OCI-LY7 (cell line): ENCODE results near the gene MUL1. TPM values are rescaled to one million over a fixed set of nuclear protein-coding genes. Genes with fewer than 3 reads are reported as not detected.

Experiments used
- BruUV-seq: library from RNA; stranded (reverse); fragments of 400-500 nt; replicated peaks from 2 replicates; lab custom pipeline; 2021; lab: Mats Ljungman, UMichigan
- CTCF ChIA-PET: fragments of 300-600 bp; sonication (Branson Sonifier 250); formaldehyde crosslinking; loops from one replicate; lab custom pipeline; 2022; ENCODE audit warnings: antibody characterized with exemption; ENCODE audit not compliant: unreplicated experiment; lab: Charles Lee
- POLR2A ChIA-PET: fragments of 300-600 bp; sonication (Branson Sonifier 250); formaldehyde crosslinking; loops from one replicate; lab custom pipeline; 2022; ENCODE audit warnings: antibody characterized with exemption; lab: Charles Lee
- DNase-seq: peaks from one replicate; pipeline ENCODE4 v3.0.0-alpha.2; 2015; ENCODE audit warnings: low spot score
- H2AFZ ChIP-seq: fragments of 200-600 bp; sonication (generic), shearing (Covaris generic); 2 replicates; pipeline ENCODE4 v1.6.1; 2014; ENCODE audit warnings: mild to moderate bottlenecking, antibody characterized with exemption, low read length, moderate library complexity
- H3K27ac ChIP-seq: fragments of 200-600 bp; sonication (generic); 2 replicates; pipeline ENCODE4 v1.5.1; 2014; ENCODE audit warnings: mixed run types, low read depth, mild to moderate bottlenecking, moderate library complexity, low read length, inconsistent platforms; ENCODE audit not compliant: poor library complexity, severe bottlenecking
- H3K36me3 ChIP-seq: fragments of 200-600 bp; sonication (generic); 2 replicates; pipeline ENCODE4 v1.6.1; 2014; ENCODE audit warnings: mild to moderate bottlenecking, antibody characterized with exemption, low read length, moderate library complexity, mixed read lengths; ENCODE audit not compliant: insufficient read depth
- H3K4me1 ChIP-seq: fragments of 200-600 bp; sonication (generic); 2 replicates; pipeline ENCODE4 v1.5.1; 2014; ENCODE audit warnings: mild to moderate bottlenecking, low read length; ENCODE audit not compliant: insufficient read depth, poor library complexity, severe bottlenecking
- H3K4me2 ChIP-seq: fragments of 200-600 bp; sonication (generic); 2 replicates; pipeline ENCODE4 v1.6.1; 2014; ENCODE audit warnings: mild to moderate bottlenecking, low read length
- H3K4me3 ChIP-seq: fragments of 200-600 bp; sonication (generic); 2 replicates; pipeline ENCODE4 v1.5.1; 2014; ENCODE audit warnings: mild to moderate bottlenecking, low read depth, low read length; ENCODE audit not compliant: poor library complexity, severe bottlenecking
- H3K79me2 ChIP-seq: fragments of 200-600 bp; sonication (generic); 2 replicates; pipeline ENCODE4 v1.6.1; 2016; ENCODE audit warnings: low read depth, mild to moderate bottlenecking, low read length, moderate library complexity, mixed read lengths; ENCODE audit not compliant: insufficient read depth
- H3K9me2 ChIP-seq: fragments of 200-600 bp; sonication (generic); 2 replicates; pipeline ENCODE4 v1.6.1; 2016; ENCODE audit warnings: mild to moderate bottlenecking, low read length, mixed read lengths; ENCODE audit not compliant: insufficient read depth
- H3K9me3 ChIP-seq: fragments of 200-600 bp; sonication (generic); 2 replicates; pipeline ENCODE4 v1.6.1; 2014; ENCODE audit warnings: mild to moderate bottlenecking, mixed run types, low read length, mixed read lengths
- H4K20me1 ChIP-seq: fragments of 200-600 bp; sonication (generic); 2 replicates; pipeline ENCODE4 v1.6.1; 2014; ENCODE audit warnings: mild to moderate bottlenecking, antibody characterized with exemption, low read length, moderate library complexity, mixed read lengths; ENCODE audit not compliant: insufficient read depth
- CTCF ChIP-seq: fragments of 200-600 bp; sonication (generic); conservative IDR thresholded peaks from 2 replicates; pipeline ENCODE4 v1.5.1; 2014; ENCODE audit warnings: mild to moderate bottlenecking, antibody characterized with exemption, low read length, moderate library complexity, mixed read lengths
- EZH2phosphoT487 ChIP-seq: fragments of 200-600 bp; sonication (generic); IDR thresholded peaks from 2 replicates; pipeline ENCODE4 v1.6.1; 2018; ENCODE audit warnings: low read depth, borderline replicate concordance, mild to moderate bottlenecking, mixed run types, antibody characterized with exemption, low read length, moderate library complexity, mixed read lengths
- intact Hi-C: fragments of 100-400 bp; cut with micrococcal nuclease; formaldehyde crosslinking; loops from one replicate; pipeline ENCODE4 v1.10.0; 2022; ENCODE audit not compliant: unreplicated experiment
- total RNA-seq, 2 experiments: library from RNA; depleted of rRNA in 1 of 2; stranded (reverse); fragments of >200 nt in 1 of 2; shearing (Covaris generic) in 1 of 2; gene quantifications; 2 replicates each; pipeline ENCODE4 v1.2.3, GENCODE V29; 2014 to 2022

Gene MUL1
- total RNA-seq, 2 experiments from 2014 or later, result 16.3 to 25.2 TPM

- POLR2A ChIA-PET, result no interaction called here
- Histone ChIP-seq H3K4me3 (no peak overlapping the region), H3K9me3 (no peaks in the 10 kb centered on the region), H3K27ac (no peak overlapping the region), H2AFZ (no peak overlapping the region), H3K4me1 (no peaks in the 10 kb centered on the region), H3K4me2 (no peak overlapping the region), H4K20me1 (no peaks in the 10 kb centered on the region), H3K9me2 (no peaks in the 10 kb centered on the region), H3K36me3 (no peaks in the 10 kb centered on the region), H3K79me2 (no peaks in the 10 kb centered on the region)
- no peak for TF ChIP-seq EZH2phosphoT487
- no peak for TF ChIP-seq CTCF
- CTCF ChIA-PET, result no interaction called here
- no TSS peak for BruUV-seq
- peak; percentile 55 for DNase-seq
- intact Hi-C loops, result no loop called here
These were observed 34.9 kb downstream of the MUL1 start for GRCh38 chr1:20472860-20473711.

GRCh38 chr1:20472121-20472520 is 35.8 kb downstream of the MUL1 start:
- H3K27ac ChIP-seq, result no peak overlapping the region
- H3K4me2 ChIP-seq, result no peak overlapping the region
- no peak overlapping the region for H3K4me3 ChIP-seq
- no peaks in the 10 kb centered on the region for H3K79me2 ChIP-seq
- TF ChIP-seq EZH2phosphoT487 (no peak), CTCF (no peak)
- no peaks in the 10 kb centered on the region for H3K36me3 ChIP-seq
- no peak overlapping the region for H2AFZ ChIP-seq
- H3K9me2 ChIP-seq, result no peaks in the 10 kb centered on the region
- ChIA-PET POLR2A (interaction anchor here (0.5 to 0.7 kb wide), 2 partner anchors 436 to 713 kb away, joined by 3 to 5 read pairs; no protein-coding TSS in a partner anchor), CTCF (no interaction called here)
- BruUV-seq, result no TSS peak
- H3K4me1 ChIP-seq, result no peaks in the 10 kb centered on the region
- intact Hi-C loops, result no loop called here
- DNase-seq, result no peak
- no peaks in the 10 kb centered on the region for H4K20me1 ChIP-seq
- H3K9me3 ChIP-seq, result no peaks in the 10 kb centered on the region

DNA sequence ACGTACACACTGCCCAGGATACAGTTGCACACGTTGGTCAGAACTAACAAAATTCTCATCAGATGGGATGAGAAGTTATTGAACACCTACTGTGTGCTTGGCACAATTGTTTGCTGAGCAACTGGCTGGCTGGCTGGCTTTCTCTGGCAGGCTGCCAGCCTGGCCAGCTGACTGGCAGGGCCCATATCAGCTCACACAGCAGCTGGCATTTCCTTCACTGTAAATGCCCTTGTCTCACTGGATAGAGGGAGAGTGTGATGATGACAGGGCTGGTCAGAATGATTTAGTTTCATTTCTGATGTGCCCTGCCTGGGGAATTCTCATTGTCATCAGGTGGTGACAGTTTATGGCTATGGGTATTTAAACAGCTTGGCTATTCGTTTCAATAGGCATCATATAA is 37.8 kb downstream of the MUL1 start:
- no peaks in the 10 kb centered on the region for H4K20me1 ChIP-seq
- CTCF ChIA-PET, result no interaction called here

More for the DNA sequence above, 37.8 kb downstream of the MUL1 start:
- no peak overlapping the region for H3K27ac ChIP-seq
- no peaks in the 10 kb centered on the region for H3K36me3 ChIP-seq
- no peak for DNase-seq
- no TSS peak for BruUV-seq
- no peak overlapping the region for H3K4me2 ChIP-seq
- no peak overlapping the region for H2AFZ ChIP-seq
- intact Hi-C loops, result no loop called here
- no peaks in the 10 kb centered on the region for H3K9me2 ChIP-seq
- TF ChIP-seq CTCF, result no peak
- no peak for TF ChIP-seq EZH2phosphoT487
- H3K4me3 ChIP-seq, result no peak overlapping the region
- H3K9me3 ChIP-seq, result no peaks in the 10 kb centered on the region
- H3K4me1 ChIP-seq, result peaks cover 11% of the 10 kb centered on the region
- POLR2A ChIA-PET, result no interaction called here
- H3K79me2 ChIP-seq, result no peaks in the 10 kb centered on the region
